Measurements from ENCODE around the gene RYR1. TPM values are rescaled to one million over a fixed set of nuclear protein-coding genes. Genes with fewer than 3 reads are reported as not detected.
"Not testable (repeated sequence)": the region's sequence is repeated elsewhere in the genome, so short reads cannot be mapped to it uniquely, and the experiment has no call there.

RYR1 gene
- total RNA-seq, 1 donor from 2014 or later: 1.3 TPM

- Mint-ChIP-seq H3K4me3 (ENCODE audit: unreplicated experiment) (no peak overlapping the region), H3K36me3 (ENCODE audit: low read depth, unreplicated experiment) (peaks cover 4% of the 10 kb centered on the region), H3K27ac (ENCODE audit: unreplicated experiment) (no peak overlapping the region), H3K9me3 (ENCODE audit: unreplicated experiment) (no peaks in the 10 kb centered on the region), H3K27me3 (ENCODE audit: unreplicated experiment) (no peaks in the 10 kb centered on the region), H3K4me1 (ENCODE audit: unreplicated experiment) (no peaks in the 10 kb centered on the region)
- DNase-seq (ENCODE audit: low spot score): no peak
- no peak for TF ChIP-seq CTCF (IDR thresholded peaks at IDR 0.05; ENCODE audit: unreplicated experiment)
Measured at GRCh38 chr19:38549942-38550341, 116.5 kb downstream of the RYR1 start.

- H3K4me3 Mint-ChIP-seq (ENCODE audit: unreplicated experiment): no peak overlapping the region
- no peak for TF ChIP-seq CTCF (IDR thresholded peaks at IDR 0.05; ENCODE audit: unreplicated experiment)
- H3K27ac Mint-ChIP-seq (ENCODE audit: unreplicated experiment): no peak overlapping the region
- H3K9me3 Mint-ChIP-seq (ENCODE audit: unreplicated experiment): no peaks in the 10 kb centered on the region
- peaks cover 4% of the 10 kb centered on the region for H3K36me3 Mint-ChIP-seq (ENCODE audit: low read depth, unreplicated experiment)
- no peaks in the 10 kb centered on the region for H3K27me3 Mint-ChIP-seq (ENCODE audit: unreplicated experiment)
- no peaks in the 10 kb centered on the region for H3K4me1 Mint-ChIP-seq (ENCODE audit: unreplicated experiment)
- no peak for DNase-seq (ENCODE audit: low spot score)
Measured at GRCh38 chr19:38550376-38550775, 116.9 kb downstream of the RYR1 start.

- TF ChIP-seq CTCF (IDR thresholded peaks at IDR 0.05; ENCODE audit: unreplicated experiment): no peak
- Mint-ChIP-seq H3K9me3 (ENCODE audit: unreplicated experiment) (no peaks in the 10 kb centered on the region), H3K27me3 (ENCODE audit: unreplicated experiment) (no peaks in the 10 kb centered on the region), H3K36me3 (ENCODE audit: low read depth, unreplicated experiment) (peaks cover 4% of the 10 kb centered on the region), H3K4me1 (ENCODE audit: unreplicated experiment) (no peaks in the 10 kb centered on the region), H3K4me3 (ENCODE audit: unreplicated experiment) (no peak overlapping the region), H3K27ac (ENCODE audit: unreplicated experiment) (no peak overlapping the region)
- no peak for DNase-seq (ENCODE audit: low spot score)
Measured at GRCh38 chr19:38551450-38551813, 117.9 kb downstream of the RYR1 start.

GRCh38 chr19:38553239-38553638 lies 119.7 kb downstream of the RYR1 start:
- not testable (repeated sequence) for H3K4me1 Mint-ChIP-seq (ENCODE audit: unreplicated experiment); H3K36me3 Mint-ChIP-seq (ENCODE audit: low read depth, unreplicated experiment); H3K27me3 Mint-ChIP-seq (ENCODE audit: unreplicated experiment); H3K27ac Mint-ChIP-seq (ENCODE audit: unreplicated experiment); DNase-seq (ENCODE audit: low spot score); H3K4me3 Mint-ChIP-seq (ENCODE audit: unreplicated experiment); H3K9me3 Mint-ChIP-seq (ENCODE audit: unreplicated experiment)

- H3K9me3 Mint-ChIP-seq (ENCODE audit: unreplicated experiment): no peaks in the 10 kb centered on the region
- no peak for DNase-seq (ENCODE audit: low spot score)
- TF ChIP-seq CTCF (IDR thresholded peaks at IDR 0.05; ENCODE audit: unreplicated experiment): no peak
- no peak overlapping the region for H3K27ac Mint-ChIP-seq (ENCODE audit: unreplicated experiment)
- H3K27me3 Mint-ChIP-seq (ENCODE audit: unreplicated experiment): no peaks in the 10 kb centered on the region
- H3K36me3 Mint-ChIP-seq (ENCODE audit: low read depth, unreplicated experiment): peaks cover 4% of the 10 kb centered on the region
- no peak overlapping the region for H3K4me3 Mint-ChIP-seq (ENCODE audit: unreplicated experiment)
- H3K4me1 Mint-ChIP-seq (ENCODE audit: unreplicated experiment): no peaks in the 10 kb centered on the region
Measured at GRCh38 chr19:38554676-38555141, 121.2 kb downstream of the RYR1 start.

- no peak for TF ChIP-seq CTCF (IDR thresholded peaks at IDR 0.05; ENCODE audit: unreplicated experiment)
- DNase-seq (ENCODE audit: low spot score): no peak
- Mint-ChIP-seq H3K9me3 (ENCODE audit: unreplicated experiment) (no peaks in the 10 kb centered on the region), H3K4me3 (ENCODE audit: unreplicated experiment) (no peak overlapping the region), H3K27me3 (ENCODE audit: unreplicated experiment) (no peaks in the 10 kb centered on the region), H3K36me3 (ENCODE audit: low read depth, unreplicated experiment) (peaks cover 4% of the 10 kb centered on the region), H3K27ac (ENCODE audit: unreplicated experiment) (no peak overlapping the region), H3K4me1 (ENCODE audit: unreplicated experiment) (no peaks in the 10 kb centered on the region)
Measured at GRCh38 chr19:38555200-38555599, 121.7 kb downstream of the RYR1 start.
